Neural cell (in vitro differentiated cells): Measurements from ENCODE around the gene HYAL1. TPM values are rescaled to one million over a fixed set of nuclear protein-coding genes. Genes with fewer than 3 reads are reported as not detected.
A peak's percentile ranks its signal among the peaks of the same experiment; 100 is the strongest.

Experiments used
- H2AFZ ChIP-seq: fragments of 200-600, 300-800 bp; sonication (generic), shearing (Covaris generic); 2 replicates; pipeline ENCODE4 v1.6.0; 2014; ENCODE audit warnings: low read depth, mild to moderate bottlenecking, antibody characterized with exemption, low read length, moderate library complexity
- H3F3A ChIP-seq: fragments of 200-600 bp; shearing (Covaris generic); 2 replicates; pipeline ENCODE4 v1.6.1; 2016; ENCODE audit warnings: mild to moderate bottlenecking, moderate library complexity, mixed read lengths, antibody characterized with exemption, low read length; ENCODE audit not compliant: insufficient read depth, poor library complexity, severe bottlenecking
- H3K27ac ChIP-seq: fragments of 200-600, 300-800 bp; sonication (generic), shearing (Covaris generic); 2 replicates; pipeline ENCODE4 v1.5.1; 2014; ENCODE audit warnings: mild to moderate bottlenecking, low read length, moderate library complexity
- H3K27me3 ChIP-seq: fragments of 300-800, 200-600 bp; sonication (generic), shearing (Covaris generic); 2 replicates; pipeline ENCODE4 v1.6.0; 2014; ENCODE audit warnings: mild to moderate bottlenecking, low read depth, low read length, moderate library complexity; ENCODE audit not compliant: insufficient read depth
- H3K36me3 ChIP-seq: fragments of 300-800, 200-600 bp; sonication (generic), shearing (Covaris generic); 2 replicates; pipeline ENCODE4 v1.5.1; 2014; ENCODE audit warnings: mild to moderate bottlenecking, antibody characterized with exemption, low read length, moderate library complexity; ENCODE audit not compliant: insufficient read depth
- H3K4me2 ChIP-seq: fragments of 300-800, 200-600 bp; sonication (generic), shearing (Covaris generic); 2 replicates; pipeline ENCODE4 v1.6.0; 2014; ENCODE audit warnings: mild to moderate bottlenecking, low read length
- H3K4me3 ChIP-seq: fragments of 300-800, 200-600 bp; sonication (generic), shearing (Covaris generic); 2 replicates; pipeline ENCODE4 v1.5.1; 2014; ENCODE audit warnings: mild to moderate bottlenecking, low read length, moderate library complexity
- H3K79me2 ChIP-seq: fragments of 200-600 bp; shearing (Covaris generic); replicated peaks from 2 replicates; pipeline ENCODE4 v1.6.0; 2014; ENCODE audit warnings: mild to moderate bottlenecking, low read length, moderate library complexity; ENCODE audit not compliant: insufficient read depth
- H3K9ac ChIP-seq: fragments of 300-800, 200-600 bp; sonication (generic), shearing (Covaris generic); 2 replicates; pipeline ENCODE4 v1.6.1; 2016; ENCODE audit warnings: mild to moderate bottlenecking, low read length, mixed read lengths
- H3K9me2 ChIP-seq: fragments of 200-600 bp; shearing (Covaris generic); 2 replicates; pipeline ENCODE4 v1.6.1; 2016; ENCODE audit warnings: mild to moderate bottlenecking, low read length, mixed read lengths; ENCODE audit not compliant: insufficient read depth
- H3K9me3 ChIP-seq: fragments of 200-600, 300-800 bp; sonication (generic), shearing (Covaris generic); 2 replicates; pipeline ENCODE4 v1.6.1; 2016; ENCODE audit warnings: mild to moderate bottlenecking, mixed run types, low read length, moderate library complexity, mixed read lengths
- H4K20me1 ChIP-seq: fragments of 200-600 bp; shearing (Covaris generic); 2 replicates; pipeline ENCODE4 v1.6.1; 2016; ENCODE audit warnings: mild to moderate bottlenecking, mixed run types; ENCODE audit not compliant: insufficient read depth
- EP300 ChIP-seq: fragments of 450-650 bp; conservative IDR thresholded peaks from 2 replicates; pipeline ENCODE4 v1.6.1; 2014; ENCODE audit warnings: antibody characterized with exemption, mild to moderate bottlenecking, moderate library complexity; ENCODE audit not compliant: poor library complexity, severe bottlenecking
- EZH2 ChIP-seq: fragments of 200-600, 300-800 bp; shearing (Covaris generic), sonication (generic); IDR thresholded peaks from 2 replicates; pipeline ENCODE4 v1.6.1; 2014; ENCODE audit warnings: antibody characterized with exemption, low read length, borderline replicate concordance, mild to moderate bottlenecking; ENCODE audit not compliant: insufficient read depth, poor library complexity, severe bottlenecking
- MXI1 ChIP-seq: fragments of 450-650 bp; conservative IDR thresholded peaks from 2 replicates; pipeline ENCODE4 v1.6.1; 2014; ENCODE audit warnings: antibody characterized with exemption, mild to moderate bottlenecking; ENCODE audit not compliant: poor library complexity, severe bottlenecking
- POLR2AphosphoS5 ChIP-seq: IDR thresholded peaks from 2 replicates; pipeline ENCODE4 v1.6.1; 2012
- RAD21 ChIP-seq: fragments of 450-650 bp; conservative IDR thresholded peaks from 2 replicates; pipeline ENCODE4 v1.6.1; 2014; ENCODE audit warnings: antibody characterized with exemption, mild to moderate bottlenecking, moderate library complexity
- REST ChIP-seq: IDR thresholded peaks from 2 replicates; pipeline ENCODE4 v1.6.1; 2012; ENCODE audit warnings: borderline replicate concordance
- SMC3 ChIP-seq: fragments of 450-650 bp; conservative IDR thresholded peaks from 2 replicates; pipeline ENCODE4 v1.6.1; 2014; ENCODE audit warnings: antibody characterized with exemption, mild to moderate bottlenecking, moderate library complexity; ENCODE audit not compliant: poor library complexity
- TAF1 ChIP-seq: IDR thresholded peaks from 2 replicates; pipeline ENCODE4 v1.6.1; 2012; ENCODE audit warnings: low read depth
- polyA plus RNA-seq: library from polyadenylated mRNA; depleted of rRNA; stranded (reverse); fragments of >200 nt; gene quantifications from 2 replicates; pipeline ENCODE4 v1.2.3, GENCODE V29; 2014
- TF ChIP-seq, protein P1 (sequence below): fragments of 450-650 bp; IDR thresholded peaks from 2 replicates; pipeline ENCODE4 v1.5.1; 2014; ENCODE audit warnings: antibody characterized with exemption, mild to moderate bottlenecking, moderate library complexity; ENCODE audit not compliant: poor library complexity, severe bottlenecking

HYAL1 gene
- polyA plus RNA-seq, 1 donor from 2014 or later = 2.2 TPM

GRCh38 chr3:50302095-50303012 is 1.0 kb downstream of the HYAL1 start:
- Histone ChIP-seq H3K9me2 (no peaks in the 10 kb centered on the region), H3K36me3 (no peaks in the 10 kb centered on the region), H3K9me3 (no peaks in the 10 kb centered on the region), H3K27me3 (no peaks in the 10 kb centered on the region), H2AFZ (no peak overlapping the region), H3F3A (no peaks in the 10 kb centered on the region), H3K4me2 (no peak overlapping the region), H3K27ac (no peak overlapping the region), H4K20me1 (no peaks in the 10 kb centered on the region), H3K79me2 (no peaks in the 10 kb centered on the region), H3K4me3 (no peak overlapping the region), H3K9ac (no peak overlapping the region)
- TF ChIP-seq POLR2AphosphoS5 (no peak), REST (no peak), TAF1 (no peak), MXI1 (no peak)

GRCh38 chr3:50300681-50301254 is 2.6 kb downstream of the HYAL1 start:
- Histone ChIP-seq H4K20me1 (no peaks in the 10 kb centered on the region), H3K9me3 (no peaks in the 10 kb centered on the region), H3K27me3 (no peaks in the 10 kb centered on the region), H3K9me2 (no peaks in the 10 kb centered on the region), H3K36me3 (no peaks in the 10 kb centered on the region), H3K4me2 (no peak overlapping the region), H3F3A (no peaks in the 10 kb centered on the region), H3K79me2 (no peaks in the 10 kb centered on the region), H3K4me3 (peak overlapping the region; percentile 78), H3K9ac (peak overlapping the region; percentile 70), H2AFZ (no peak overlapping the region), H3K27ac (no peak overlapping the region)
- TF ChIP-seq POLR2AphosphoS5 = no peak
- TF ChIP-seq EZH2 = no peak
- no peak for TF ChIP-seq MXI1
- no peak for TF ChIP-seq EP300
- no peak for TF ChIP-seq REST
- TF ChIP-seq TAF1 = no peak
- no peak for TF ChIP-seq RAD21
- TF ChIP-seq, protein P1, sequence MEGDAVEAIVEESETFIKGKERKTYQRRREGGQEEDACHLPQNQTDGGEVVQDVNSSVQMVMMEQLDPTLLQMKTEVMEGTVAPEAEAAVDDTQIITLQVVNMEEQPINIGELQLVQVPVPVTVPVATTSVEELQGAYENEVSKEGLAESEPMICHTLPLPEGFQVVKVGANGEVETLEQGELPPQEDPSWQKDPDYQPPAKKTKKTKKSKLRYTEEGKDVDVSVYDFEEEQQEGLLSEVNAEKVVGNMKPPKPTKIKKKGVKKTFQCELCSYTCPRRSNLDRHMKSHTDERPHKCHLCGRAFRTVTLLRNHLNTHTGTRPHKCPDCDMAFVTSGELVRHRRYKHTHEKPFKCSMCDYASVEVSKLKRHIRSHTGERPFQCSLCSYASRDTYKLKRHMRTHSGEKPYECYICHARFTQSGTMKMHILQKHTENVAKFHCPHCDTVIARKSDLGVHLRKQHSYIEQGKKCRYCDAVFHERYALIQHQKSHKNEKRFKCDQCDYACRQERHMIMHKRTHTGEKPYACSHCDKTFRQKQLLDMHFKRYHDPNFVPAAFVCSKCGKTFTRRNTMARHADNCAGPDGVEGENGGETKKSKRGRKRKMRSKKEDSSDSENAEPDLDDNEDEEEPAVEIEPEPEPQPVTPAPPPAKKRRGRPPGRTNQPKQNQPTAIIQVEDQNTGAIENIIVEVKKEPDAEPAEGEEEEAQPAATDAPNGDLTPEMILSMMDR = no peak
- TF ChIP-seq SMC3 = no peak
